K562 (cell line): ENCODE measurements around the gene RANGAP1. TPM values are rescaled to one million over a fixed set of nuclear protein-coding genes. Genes with fewer than 3 reads are reported as not detected.

Source experiments
- E2F3 ChIP-seq: fragments of 250-450 bp; sonication (Bioruptor Pico); IDR thresholded peaks from 2 replicates; pipeline ENCODE4 v1.4.0; 2020; ENCODE audit warnings: mild to moderate bottlenecking
- GATAD2B ChIP-seq: fragments of 450-650 bp; IDR thresholded peaks from 2 replicates; pipeline ENCODE4 v1.6.1; 2017; ENCODE audit warnings: mild to moderate bottlenecking, borderline replicate concordance
- PHF8 ChIP-seq: fragments of 200-600 bp; sonication (generic); IDR thresholded peaks from 2 replicates; pipeline ENCODE4 v1.6.1; 2012; ENCODE audit warnings: mixed run types, mild to moderate bottlenecking, inconsistent platforms, low read length, moderate library complexity, borderline replicate concordance
- polyA plus RNA-seq, 8 experiments: library from polyadenylated mRNA; depleted of rRNA in 4 of 8; stranded (reverse) in 5 of 8; unstranded in 3 of 8; fragments of >200 nt; fragmentation: Nextera tagmentation in 2 of 8; fragmentation: Illumina TruSeq in 1 of 8; extraction: Ambion mirVana in 2 of 8; extraction: Trizol in 1 of 8; gene quantifications; 2 replicates each; pipeline versions ENCODE4 v1.2.1 to v1.2.3, GENCODE V29; 2011 to 2014; ENCODE audit warnings: inconsistent platforms in 1 of 8, missing spikeins in 1 of 8
- total RNA-seq, 7 experiments: library from RNA; depleted of rRNA in 6 of 7; stranded (reverse); fragments of >200 nt in 6 of 7; fragmentation: Illumina TruSeq in 2 of 7; extraction: Trizol in 2 of 7; gene quantifications; 2 replicates each; pipeline versions ENCODE4 v1.2.1 to v1.2.3, GENCODE V29; 2011 to 2021; ENCODE audit warnings: low replicate concordance in 1 of 7
- TF ChIP-seq, protein P1 (sequence below), 2 experiments: fragments of 450-650 bp; formaldehyde crosslinking in 1 of 2; IDR thresholded peaks; 2 replicates each; pipeline versions ENCODE4 v1.4.0 to v1.6.1; 2014 to 2020; ENCODE audit warnings: mild to moderate bottlenecking in 2 of 2, borderline replicate concordance in 1 of 2, low read depth in 1 of 2
- TF ChIP-seq, protein P2 (sequence below): fragments of 450-650 bp; IDR thresholded peaks from 2 replicates; pipeline ENCODE4 v1.6.1; 2016; ENCODE audit warnings: mild to moderate bottlenecking, moderate library complexity

RANGAP1 gene
- total and polyA plus RNA-seq, 9 of the 15 experiments (the other 6 are each of a cell fraction or from before 2014, with no cell fraction given) = 2.1 to 104 (median 50.6) TPM

DNA sequence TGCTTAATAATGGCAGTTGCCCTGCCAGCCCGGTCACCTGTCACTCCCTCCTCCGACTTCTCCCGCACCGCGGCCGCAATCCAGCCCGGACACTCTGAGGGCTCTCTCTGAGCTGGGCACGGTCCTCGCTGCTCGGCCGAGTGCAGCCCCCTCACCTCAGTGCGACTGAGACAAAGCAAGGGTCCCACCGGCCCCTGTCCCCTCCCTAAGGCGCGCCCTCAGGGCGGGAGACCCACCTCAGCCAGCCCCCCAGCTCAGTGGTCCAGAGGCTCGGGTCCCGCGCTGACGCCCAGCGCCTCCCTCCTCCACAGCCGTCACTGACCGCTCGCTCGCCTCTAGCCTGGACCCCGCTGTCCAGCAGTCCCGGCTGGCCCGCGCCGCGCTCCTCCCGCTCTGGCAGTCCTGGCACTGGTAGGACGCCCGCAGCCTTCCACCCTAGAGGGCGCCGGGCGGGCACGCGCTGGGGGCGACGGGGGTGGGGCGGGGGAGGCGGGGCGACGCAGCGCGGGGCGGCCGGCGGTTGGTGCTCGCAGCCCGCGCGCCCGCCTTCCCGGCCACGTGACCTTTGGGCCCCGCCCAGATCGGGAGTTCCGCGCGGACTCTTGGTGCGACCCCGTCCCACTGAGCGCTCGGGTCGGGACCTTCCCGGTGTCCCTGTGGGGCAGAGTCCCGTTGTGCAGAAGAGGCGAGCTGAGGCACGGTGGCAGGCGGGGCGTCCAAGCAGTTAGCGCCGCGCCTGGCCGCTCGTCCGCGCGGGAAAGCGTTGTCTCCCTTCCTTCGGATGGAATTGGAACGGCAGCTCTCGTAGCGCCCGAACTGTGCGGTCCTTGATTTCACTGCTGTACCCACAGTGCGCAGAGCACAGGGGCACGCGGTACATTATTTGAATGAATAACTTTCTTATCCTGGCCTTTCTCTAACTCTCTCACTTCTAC is 88.7 kb downstream of the RANGAP1 start (continued):
- TF ChIP-seq, protein P1, sequence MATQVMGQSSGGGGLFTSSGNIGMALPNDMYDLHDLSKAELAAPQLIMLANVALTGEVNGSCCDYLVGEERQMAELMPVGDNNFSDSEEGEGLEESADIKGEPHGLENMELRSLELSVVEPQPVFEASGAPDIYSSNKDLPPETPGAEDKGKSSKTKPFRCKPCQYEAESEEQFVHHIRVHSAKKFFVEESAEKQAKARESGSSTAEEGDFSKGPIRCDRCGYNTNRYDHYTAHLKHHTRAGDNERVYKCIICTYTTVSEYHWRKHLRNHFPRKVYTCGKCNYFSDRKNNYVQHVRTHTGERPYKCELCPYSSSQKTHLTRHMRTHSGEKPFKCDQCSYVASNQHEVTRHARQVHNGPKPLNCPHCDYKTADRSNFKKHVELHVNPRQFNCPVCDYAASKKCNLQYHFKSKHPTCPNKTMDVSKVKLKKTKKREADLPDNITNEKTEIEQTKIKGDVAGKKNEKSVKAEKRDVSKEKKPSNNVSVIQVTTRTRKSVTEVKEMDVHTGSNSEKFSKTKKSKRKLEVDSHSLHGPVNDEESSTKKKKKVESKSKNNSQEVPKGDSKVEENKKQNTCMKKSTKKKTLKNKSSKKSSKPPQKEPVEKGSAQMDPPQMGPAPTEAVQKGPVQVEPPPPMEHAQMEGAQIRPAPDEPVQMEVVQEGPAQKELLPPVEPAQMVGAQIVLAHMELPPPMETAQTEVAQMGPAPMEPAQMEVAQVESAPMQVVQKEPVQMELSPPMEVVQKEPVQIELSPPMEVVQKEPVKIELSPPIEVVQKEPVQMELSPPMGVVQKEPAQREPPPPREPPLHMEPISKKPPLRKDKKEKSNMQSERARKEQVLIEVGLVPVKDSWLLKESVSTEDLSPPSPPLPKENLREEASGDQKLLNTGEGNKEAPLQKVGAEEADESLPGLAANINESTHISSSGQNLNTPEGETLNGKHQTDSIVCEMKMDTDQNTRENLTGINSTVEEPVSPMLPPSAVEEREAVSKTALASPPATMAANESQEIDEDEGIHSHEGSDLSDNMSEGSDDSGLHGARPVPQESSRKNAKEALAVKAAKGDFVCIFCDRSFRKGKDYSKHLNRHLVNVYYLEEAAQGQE (IDR thresholded peaks at IDR 0.05; ENCODE audit: borderline replicate concordance) = peak; percentile 39
- TF ChIP-seq, protein P1 (CRISPR knock-in tag; IDR thresholded peaks at IDR 0.05; ENCODE audit: low read depth) = no peak
- TF ChIP-seq, protein P2, sequence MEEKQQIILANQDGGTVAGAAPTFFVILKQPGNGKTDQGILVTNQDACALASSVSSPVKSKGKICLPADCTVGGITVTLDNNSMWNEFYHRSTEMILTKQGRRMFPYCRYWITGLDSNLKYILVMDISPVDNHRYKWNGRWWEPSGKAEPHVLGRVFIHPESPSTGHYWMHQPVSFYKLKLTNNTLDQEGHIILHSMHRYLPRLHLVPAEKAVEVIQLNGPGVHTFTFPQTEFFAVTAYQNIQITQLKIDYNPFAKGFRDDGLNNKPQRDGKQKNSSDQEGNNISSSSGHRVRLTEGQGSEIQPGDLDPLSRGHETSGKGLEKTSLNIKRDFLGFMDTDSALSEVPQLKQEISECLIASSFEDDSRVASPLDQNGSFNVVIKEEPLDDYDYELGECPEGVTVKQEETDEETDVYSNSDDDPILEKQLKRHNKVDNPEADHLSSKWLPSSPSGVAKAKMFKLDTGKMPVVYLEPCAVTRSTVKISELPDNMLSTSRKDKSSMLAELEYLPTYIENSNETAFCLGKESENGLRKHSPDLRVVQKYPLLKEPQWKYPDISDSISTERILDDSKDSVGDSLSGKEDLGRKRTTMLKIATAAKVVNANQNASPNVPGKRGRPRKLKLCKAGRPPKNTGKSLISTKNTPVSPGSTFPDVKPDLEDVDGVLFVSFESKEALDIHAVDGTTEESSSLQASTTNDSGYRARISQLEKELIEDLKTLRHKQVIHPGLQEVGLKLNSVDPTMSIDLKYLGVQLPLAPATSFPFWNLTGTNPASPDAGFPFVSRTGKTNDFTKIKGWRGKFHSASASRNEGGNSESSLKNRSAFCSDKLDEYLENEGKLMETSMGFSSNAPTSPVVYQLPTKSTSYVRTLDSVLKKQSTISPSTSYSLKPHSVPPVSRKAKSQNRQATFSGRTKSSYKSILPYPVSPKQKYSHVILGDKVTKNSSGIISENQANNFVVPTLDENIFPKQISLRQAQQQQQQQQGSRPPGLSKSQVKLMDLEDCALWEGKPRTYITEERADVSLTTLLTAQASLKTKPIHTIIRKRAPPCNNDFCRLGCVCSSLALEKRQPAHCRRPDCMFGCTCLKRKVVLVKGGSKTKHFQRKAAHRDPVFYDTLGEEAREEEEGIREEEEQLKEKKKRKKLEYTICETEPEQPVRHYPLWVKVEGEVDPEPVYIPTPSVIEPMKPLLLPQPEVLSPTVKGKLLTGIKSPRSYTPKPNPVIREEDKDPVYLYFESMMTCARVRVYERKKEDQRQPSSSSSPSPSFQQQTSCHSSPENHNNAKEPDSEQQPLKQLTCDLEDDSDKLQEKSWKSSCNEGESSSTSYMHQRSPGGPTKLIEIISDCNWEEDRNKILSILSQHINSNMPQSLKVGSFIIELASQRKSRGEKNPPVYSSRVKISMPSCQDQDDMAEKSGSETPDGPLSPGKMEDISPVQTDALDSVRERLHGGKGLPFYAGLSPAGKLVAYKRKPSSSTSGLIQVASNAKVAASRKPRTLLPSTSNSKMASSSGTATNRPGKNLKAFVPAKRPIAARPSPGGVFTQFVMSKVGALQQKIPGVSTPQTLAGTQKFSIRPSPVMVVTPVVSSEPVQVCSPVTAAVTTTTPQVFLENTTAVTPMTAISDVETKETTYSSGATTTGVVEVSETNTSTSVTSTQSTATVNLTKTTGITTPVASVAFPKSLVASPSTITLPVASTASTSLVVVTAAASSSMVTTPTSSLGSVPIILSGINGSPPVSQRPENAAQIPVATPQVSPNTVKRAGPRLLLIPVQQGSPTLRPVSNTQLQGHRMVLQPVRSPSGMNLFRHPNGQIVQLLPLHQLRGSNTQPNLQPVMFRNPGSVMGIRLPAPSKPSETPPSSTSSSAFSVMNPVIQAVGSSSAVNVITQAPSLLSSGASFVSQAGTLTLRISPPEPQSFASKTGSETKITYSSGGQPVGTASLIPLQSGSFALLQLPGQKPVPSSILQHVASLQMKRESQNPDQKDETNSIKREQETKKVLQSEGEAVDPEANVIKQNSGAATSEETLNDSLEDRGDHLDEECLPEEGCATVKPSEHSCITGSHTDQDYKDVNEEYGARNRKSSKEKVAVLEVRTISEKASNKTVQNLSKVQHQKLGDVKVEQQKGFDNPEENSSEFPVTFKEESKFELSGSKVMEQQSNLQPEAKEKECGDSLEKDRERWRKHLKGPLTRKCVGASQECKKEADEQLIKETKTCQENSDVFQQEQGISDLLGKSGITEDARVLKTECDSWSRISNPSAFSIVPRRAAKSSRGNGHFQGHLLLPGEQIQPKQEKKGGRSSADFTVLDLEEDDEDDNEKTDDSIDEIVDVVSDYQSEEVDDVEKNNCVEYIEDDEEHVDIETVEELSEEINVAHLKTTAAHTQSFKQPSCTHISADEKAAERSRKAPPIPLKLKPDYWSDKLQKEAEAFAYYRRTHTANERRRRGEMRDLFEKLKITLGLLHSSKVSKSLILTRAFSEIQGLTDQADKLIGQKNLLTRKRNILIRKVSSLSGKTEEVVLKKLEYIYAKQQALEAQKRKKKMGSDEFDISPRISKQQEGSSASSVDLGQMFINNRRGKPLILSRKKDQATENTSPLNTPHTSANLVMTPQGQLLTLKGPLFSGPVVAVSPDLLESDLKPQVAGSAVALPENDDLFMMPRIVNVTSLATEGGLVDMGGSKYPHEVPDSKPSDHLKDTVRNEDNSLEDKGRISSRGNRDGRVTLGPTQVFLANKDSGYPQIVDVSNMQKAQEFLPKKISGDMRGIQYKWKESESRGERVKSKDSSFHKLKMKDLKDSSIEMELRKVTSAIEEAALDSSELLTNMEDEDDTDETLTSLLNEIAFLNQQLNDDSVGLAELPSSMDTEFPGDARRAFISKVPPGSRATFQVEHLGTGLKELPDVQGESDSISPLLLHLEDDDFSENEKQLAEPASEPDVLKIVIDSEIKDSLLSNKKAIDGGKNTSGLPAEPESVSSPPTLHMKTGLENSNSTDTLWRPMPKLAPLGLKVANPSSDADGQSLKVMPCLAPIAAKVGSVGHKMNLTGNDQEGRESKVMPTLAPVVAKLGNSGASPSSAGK = peak; percentile 84
- TF ChIP-seq E2F3 (CRISPR knock-in tag) (peak; percentile 80; the same call in 1 of the 2 replicates), PHF8 (peak; percentile 33; the same call in 1 of the 2 replicates), GATAD2B (no peak)
